HTR-8/SVneo (cell line): ENCODE data around the gene UVSSA.
"Not testable (repeated sequence)": the region's sequence is repeated elsewhere in the genome, so short reads cannot be mapped to it uniquely, and the experiment has no call there.

Experiments used
- DNase-seq: peaks from one replicate; pipeline ENCODE4 v3.0.0; 2011; ENCODE audit warnings: low spot score, mixed read lengths; ENCODE audit not compliant: insufficient read length
- FAIRE-seq: peaks from 2 replicates; lab custom pipeline; 2011; peaks lifted over from hg19 to GRCh38; lab: Jason Lieb, UNC

The UVSSA gene

GRCh38 chr4:1413687-1414479, 66.9 kb downstream of the UVSSA start:
- no peak for FAIRE-seq
- no peak for DNase-seq

DNA sequence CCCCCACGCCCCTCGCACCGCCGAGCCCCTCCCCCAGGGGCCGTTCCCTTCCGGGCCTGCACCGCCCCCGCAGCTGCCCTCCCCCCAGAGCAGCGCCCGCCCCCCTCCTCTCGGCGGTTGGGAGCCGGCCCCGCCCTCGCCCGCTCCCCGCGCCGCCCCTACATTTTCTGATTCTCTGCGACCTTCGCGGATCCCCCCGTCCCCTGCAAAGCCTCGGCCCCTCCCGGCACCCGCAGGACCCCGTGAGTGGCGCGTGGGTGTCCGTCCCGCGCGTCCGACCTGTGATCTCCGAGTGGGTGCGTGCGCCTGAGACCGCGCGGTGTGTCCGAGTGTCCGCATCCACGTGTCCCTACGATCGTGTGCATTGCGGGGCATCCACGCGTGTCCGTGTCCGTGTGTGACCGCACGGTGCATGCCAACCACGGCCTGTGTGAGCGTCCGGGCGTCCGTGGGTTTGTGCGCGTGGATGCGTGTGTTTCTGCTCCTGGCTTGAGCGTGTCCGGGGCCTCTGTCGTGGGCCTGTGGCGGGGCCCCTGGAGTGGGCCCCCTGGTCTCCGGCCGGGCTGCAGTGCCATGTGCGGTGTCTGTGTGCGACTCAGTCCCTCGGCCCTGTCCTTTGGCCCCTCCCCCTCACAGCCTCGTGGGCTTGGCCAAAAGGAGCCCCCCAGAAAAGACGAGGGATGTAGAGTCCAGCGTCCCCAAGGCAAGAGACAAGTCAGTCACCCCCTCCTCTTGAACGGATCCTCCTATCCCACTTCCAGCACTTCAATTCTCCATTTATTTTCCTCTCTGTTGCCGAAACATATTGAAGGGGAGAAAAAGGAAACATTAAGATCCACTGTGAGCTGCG, 68.0 kb downstream of the UVSSA start:
- no peak for DNase-seq

GRCh38 chr4:1415681-1415981, 68.6 kb downstream of the UVSSA start:
- FAIRE-seq (no peak), DNase-seq (no peak)

More for the DNA sequence above, 68.0 kb downstream of the UVSSA start:
- no peak for FAIRE-seq

DNA sequence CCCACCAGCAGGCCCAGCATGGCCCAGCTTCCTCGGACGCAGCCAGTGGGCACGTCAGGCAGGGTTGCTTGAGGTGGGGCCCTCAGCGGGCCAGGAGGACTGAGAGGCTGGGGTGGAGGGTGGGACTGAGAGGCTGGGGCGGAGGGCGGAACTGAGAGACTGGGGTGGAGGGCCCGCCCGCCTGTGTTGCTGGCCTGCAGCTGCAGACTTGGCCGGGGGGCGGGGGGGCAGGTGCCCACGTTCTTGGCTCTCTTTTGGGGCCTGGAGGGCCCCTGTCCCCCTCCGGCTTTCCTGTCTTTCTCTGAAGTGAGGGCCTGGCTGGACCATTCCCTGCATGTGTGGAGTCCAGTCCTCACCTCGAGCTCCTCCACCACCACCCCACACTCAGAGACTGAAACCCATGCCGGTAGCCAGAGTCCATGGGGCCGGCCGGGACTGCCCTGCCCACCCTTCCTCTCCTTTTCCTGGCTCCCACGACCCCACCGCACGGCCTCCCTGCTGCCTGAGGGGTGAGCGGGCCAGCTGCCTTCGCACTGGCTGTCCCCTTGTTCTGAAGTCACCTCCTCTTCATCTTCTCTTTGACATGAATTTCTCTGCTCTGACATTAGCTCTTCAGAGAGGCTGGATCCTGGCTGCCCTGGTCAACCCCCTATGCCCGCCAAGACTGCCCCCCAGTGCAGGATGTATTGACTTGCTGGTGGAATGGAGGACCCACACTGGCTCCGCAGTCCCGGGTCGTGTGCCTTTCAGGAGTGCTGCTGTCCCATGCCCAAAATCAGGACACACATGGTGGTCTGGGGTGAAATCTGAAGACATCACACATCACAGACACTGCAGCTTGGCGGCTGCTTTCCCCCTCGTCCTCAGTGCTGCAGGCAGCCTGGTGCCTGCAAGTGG, 69.3 kb downstream of the UVSSA start:
- FAIRE-seq (no peak), DNase-seq (no peak)

DNA sequence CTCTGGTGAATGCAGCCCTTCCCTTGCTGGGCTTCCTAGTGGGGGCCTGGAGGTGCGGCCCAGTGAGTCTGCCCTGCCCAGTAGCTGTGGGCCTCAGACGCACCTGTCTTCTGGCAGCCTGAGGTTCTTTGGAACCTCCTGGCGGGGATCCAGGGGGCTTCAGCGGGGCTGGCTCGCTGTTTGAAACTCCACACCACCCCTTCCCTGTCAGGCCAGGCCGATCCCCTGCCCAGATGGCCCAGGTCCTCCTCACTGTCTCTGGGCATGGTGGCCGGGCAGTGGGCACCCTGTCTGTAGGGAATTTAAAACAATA, 69.9 kb downstream of the UVSSA start:
- no peak for FAIRE-seq
- no peak for DNase-seq

- FAIRE-seq (no peak), DNase-seq (no peak)
These were observed 70.7 kb downstream of the UVSSA start for GRCh38 chr4:1417522-1418390.

GRCh38 chr4:1418494-1419285, 71.7 kb downstream of the UVSSA start:
- DNase-seq = no peak
- FAIRE-seq = peak; percentile 38

- no peak for FAIRE-seq
- DNase-seq = no peak
These were observed 72.7 kb downstream of the UVSSA start for GRCh38 chr4:1419708-1420107.

GRCh38 chr4:1421657-1422056, 74.6 kb downstream of the UVSSA start:
- DNase-seq (no peak), FAIRE-seq (no peak)

DNA sequence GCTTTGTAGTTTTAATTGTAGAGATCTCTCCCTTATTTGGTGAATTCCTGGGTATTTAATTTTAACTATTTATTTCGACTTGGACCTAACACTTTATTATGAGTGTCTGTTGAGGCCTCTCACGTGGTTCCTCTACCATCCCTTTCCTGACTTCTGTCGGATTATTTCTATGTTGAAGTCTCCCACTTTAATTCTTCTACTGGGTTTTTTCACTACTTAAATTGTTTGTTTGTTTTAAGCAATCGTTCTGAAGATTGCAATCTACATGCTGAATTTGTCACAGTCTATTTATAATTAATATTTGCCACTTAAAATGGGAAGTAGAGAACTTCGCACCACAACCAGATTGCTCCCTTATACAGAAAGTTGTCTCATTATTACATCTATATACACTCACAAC, 80.0 kb downstream of the UVSSA start:
- no peak for DNase-seq
- FAIRE-seq = no peak

GRCh38 chr4:1443688-1444172, 96.7 kb downstream of the UVSSA start:
- FAIRE-seq, DNase-seq: not testable (repeated sequence)
